ENCODE measurements around the gene BMP7. TPM values are rescaled to one million over a fixed set of nuclear protein-coding genes. Genes with fewer than 3 reads are reported as not detected.

The BMP7 gene
- total RNA-seq, 4 donors from 2014 or later, result 0.44 to 0.82 TPM; not detected in 2

DNA sequence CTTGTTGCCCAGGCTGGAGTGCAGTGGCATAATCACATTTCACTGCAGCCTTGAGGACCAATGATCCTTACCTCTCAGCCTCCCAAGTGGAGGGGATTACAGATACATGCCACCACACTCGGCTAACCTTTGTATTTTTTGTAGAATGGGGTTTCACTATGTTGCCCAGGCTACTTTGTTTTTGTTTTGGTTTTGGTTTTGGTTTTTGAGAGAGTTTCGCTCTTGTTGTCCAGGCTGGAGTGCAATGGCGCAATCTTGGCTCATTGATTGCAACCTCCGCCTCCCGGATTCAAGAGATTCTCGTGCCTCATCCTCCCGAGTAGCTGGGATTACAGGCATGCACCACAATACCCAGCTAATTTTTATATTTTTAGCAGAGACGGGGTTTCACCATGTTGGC lies 105.5 kb downstream of the BMP7 start:
- TF ChIP-seq, protein P1, sequence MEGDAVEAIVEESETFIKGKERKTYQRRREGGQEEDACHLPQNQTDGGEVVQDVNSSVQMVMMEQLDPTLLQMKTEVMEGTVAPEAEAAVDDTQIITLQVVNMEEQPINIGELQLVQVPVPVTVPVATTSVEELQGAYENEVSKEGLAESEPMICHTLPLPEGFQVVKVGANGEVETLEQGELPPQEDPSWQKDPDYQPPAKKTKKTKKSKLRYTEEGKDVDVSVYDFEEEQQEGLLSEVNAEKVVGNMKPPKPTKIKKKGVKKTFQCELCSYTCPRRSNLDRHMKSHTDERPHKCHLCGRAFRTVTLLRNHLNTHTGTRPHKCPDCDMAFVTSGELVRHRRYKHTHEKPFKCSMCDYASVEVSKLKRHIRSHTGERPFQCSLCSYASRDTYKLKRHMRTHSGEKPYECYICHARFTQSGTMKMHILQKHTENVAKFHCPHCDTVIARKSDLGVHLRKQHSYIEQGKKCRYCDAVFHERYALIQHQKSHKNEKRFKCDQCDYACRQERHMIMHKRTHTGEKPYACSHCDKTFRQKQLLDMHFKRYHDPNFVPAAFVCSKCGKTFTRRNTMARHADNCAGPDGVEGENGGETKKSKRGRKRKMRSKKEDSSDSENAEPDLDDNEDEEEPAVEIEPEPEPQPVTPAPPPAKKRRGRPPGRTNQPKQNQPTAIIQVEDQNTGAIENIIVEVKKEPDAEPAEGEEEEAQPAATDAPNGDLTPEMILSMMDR (IDR thresholded peaks at IDR 0.05; ENCODE audit: low read depth), result no peak

DNA sequence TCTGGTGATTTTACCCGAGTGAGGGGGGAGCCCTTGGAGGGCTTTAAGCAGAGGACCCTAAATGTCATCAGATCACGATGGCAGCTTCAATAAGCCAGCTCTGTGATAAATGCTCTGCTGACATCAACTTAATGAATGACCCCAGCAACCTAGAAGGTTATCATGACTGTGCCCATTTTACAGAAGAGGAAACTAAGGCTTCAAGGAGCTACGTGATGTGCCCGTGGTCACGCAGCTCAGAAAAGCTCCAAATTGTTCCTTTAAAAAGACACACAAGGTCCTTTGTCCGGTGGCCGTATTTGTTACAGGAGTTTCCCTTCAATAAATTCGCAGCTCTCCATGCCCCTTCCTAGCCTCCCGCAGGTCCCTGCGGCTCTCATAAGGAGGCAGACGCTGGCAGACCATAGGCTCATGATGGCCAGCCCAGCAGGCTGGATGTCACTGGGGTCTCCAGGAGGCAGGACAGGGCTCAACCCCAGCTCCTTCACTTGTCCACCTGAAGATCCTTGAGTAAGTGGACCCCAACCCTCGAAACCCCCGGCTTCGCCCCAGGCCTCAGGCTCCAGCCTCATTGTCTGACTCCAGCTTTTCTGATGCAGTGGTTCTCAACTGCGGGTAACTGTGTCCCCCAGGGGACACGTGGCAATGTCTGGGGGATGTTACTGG lies 106.4 kb downstream of the BMP7 start:
- TF ChIP-seq, protein P1 (IDR thresholded peaks at IDR 0.05; ENCODE audit: low read depth), result no peak

- TF ChIP-seq, protein P1 (IDR thresholded peaks at IDR 0.05; ENCODE audit: low read depth), result no peak
Measured at GRCh38 chr20:57159193-57159851, 107.1 kb downstream of the BMP7 start.

GRCh38 chr20:57158474-57158873 lies 108.0 kb downstream of the BMP7 start:
- TF ChIP-seq, protein P1 (IDR thresholded peaks at IDR 0.05; ENCODE audit: low read depth), result no peak

- TF ChIP-seq, protein P1 (IDR thresholded peaks at IDR 0.05; ENCODE audit: low read depth), result peak; percentile 79
Measured at GRCh38 chr20:57157787-57158186, 108.7 kb downstream of the BMP7 start.

- TF ChIP-seq, protein P1 (IDR thresholded peaks at IDR 0.05; ENCODE audit: low read depth), result no peak
Measured at GRCh38 chr20:57157106-57157691, 109.2 kb downstream of the BMP7 start.

- TF ChIP-seq, protein P1 (IDR thresholded peaks at IDR 0.05; ENCODE audit: low read depth), result no peak
Measured at GRCh38 chr20:57156011-57156729, 110.3 kb downstream of the BMP7 start.
